Chondrocyte (in vitro differentiated cells): ENCODE data around the gene BBS9. TPM values are rescaled to one million over a fixed set of nuclear protein-coding genes. Genes with fewer than 3 reads are reported as not detected.

ENCODE experiments used
- DNase-seq: peaks from one replicate; pipeline ENCODE4 v3.0.0; 2021; ENCODE audit warnings: mixed read lengths, low spot score
- H3K27ac Mint-ChIP-seq: one replicate; pipeline ENCODE4 v1.8.0; 2021; ENCODE audit warnings: mild to moderate bottlenecking, moderate library complexity, mixed read lengths; ENCODE audit not compliant: unreplicated experiment
- H3K27me3 Mint-ChIP-seq: 2 replicates; pipeline ENCODE4 v1.8.0; 2021; ENCODE audit warnings: low read depth, mixed read lengths
- H3K36me3 Mint-ChIP-seq: 2 replicates; pipeline ENCODE4 v1.8.0; 2021; ENCODE audit warnings: low read depth, mixed read lengths
- H3K4me1 Mint-ChIP-seq: 2 replicates; pipeline ENCODE4 v1.8.0; 2021; ENCODE audit warnings: low read depth, mild to moderate bottlenecking, mixed read lengths
- H3K4me3 Mint-ChIP-seq: one replicate; pipeline ENCODE4 v1.8.0; 2021; ENCODE audit warnings: mild to moderate bottlenecking, moderate library complexity, mixed read lengths; ENCODE audit not compliant: unreplicated experiment
- H3K9me3 Mint-ChIP-seq: 2 replicates; pipeline ENCODE4 v1.8.0; 2021; ENCODE audit warnings: low read depth, mixed read lengths
- total RNA-seq: library from RNA; stranded (reverse); gene quantifications from 3 replicates; pipeline ENCODE4 v1.2.1, GENCODE V29; 2021
- TF ChIP-seq, protein P1 (sequence below): fragments of 200-600 bp; sonication (generic); IDR thresholded peaks from 2 replicates; pipeline ENCODE4 v1.5.0; 2021; ENCODE audit warnings: antibody characterized with exemption, mild to moderate bottlenecking, moderate library complexity

Gene BBS9
- total RNA-seq, 1 donor from 2014 or later, result 16.5 TPM

DNA sequence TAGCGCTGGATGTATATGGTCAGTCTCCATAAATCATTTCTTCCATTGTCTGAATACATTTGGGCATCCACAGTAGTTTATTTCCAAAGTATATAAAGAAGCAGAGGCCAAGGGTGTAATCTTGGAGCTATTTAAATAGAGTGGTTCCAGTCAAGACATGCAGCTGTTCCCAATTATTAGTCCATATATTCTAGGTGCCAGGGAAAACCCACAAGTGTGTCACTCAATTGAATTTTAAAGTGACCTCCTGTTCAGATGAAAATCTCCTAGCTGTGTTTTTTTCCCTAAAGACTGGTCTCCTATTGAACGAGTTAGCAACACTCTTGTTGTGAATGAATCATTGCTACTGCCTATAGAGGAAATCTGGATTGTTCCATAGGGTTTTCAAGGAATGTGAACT lies 515.7 kb downstream of the BBS9 start:
- Mint-ChIP-seq H3K36me3 (peaks cover 4% of the 10 kb centered on the region), H3K27ac (no peak overlapping the region), H3K27me3 (no peaks in the 10 kb centered on the region), H3K9me3 (peaks cover 3% of the 10 kb centered on the region), H3K4me1 (no peaks in the 10 kb centered on the region), H3K4me3 (no peak overlapping the region)
- no peak for DNase-seq
- TF ChIP-seq, protein P1, sequence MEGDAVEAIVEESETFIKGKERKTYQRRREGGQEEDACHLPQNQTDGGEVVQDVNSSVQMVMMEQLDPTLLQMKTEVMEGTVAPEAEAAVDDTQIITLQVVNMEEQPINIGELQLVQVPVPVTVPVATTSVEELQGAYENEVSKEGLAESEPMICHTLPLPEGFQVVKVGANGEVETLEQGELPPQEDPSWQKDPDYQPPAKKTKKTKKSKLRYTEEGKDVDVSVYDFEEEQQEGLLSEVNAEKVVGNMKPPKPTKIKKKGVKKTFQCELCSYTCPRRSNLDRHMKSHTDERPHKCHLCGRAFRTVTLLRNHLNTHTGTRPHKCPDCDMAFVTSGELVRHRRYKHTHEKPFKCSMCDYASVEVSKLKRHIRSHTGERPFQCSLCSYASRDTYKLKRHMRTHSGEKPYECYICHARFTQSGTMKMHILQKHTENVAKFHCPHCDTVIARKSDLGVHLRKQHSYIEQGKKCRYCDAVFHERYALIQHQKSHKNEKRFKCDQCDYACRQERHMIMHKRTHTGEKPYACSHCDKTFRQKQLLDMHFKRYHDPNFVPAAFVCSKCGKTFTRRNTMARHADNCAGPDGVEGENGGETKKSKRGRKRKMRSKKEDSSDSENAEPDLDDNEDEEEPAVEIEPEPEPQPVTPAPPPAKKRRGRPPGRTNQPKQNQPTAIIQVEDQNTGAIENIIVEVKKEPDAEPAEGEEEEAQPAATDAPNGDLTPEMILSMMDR, result no peak

DNA sequence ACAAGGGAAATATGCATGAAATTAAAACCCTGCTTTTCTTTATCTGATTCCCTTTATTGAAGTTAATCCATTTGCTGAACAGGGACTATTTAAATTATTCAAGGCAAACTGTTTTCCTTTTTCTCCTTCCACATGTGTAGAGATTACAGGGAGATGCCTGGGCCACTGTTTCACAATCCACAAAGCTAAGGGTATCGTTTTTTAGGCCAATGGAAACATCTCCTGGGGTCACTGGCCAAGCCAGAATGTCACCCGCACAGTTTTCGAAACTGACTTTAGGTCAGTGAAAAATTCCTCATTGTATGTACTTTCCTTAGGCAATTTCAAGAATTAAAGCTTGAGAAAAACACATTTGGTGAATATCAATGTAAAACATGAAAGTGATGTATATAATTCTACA lies 516.8 kb downstream of the BBS9 start:
- no peak overlapping the region for H3K27ac Mint-ChIP-seq
- DNase-seq, result no peak
- no peak overlapping the region for H3K4me3 Mint-ChIP-seq
- H3K27me3 Mint-ChIP-seq, result no peaks in the 10 kb centered on the region
- TF ChIP-seq, protein P1, result no peak
- no peaks in the 10 kb centered on the region for H3K4me1 Mint-ChIP-seq
- H3K9me3 Mint-ChIP-seq, result peaks cover 3% of the 10 kb centered on the region
- H3K36me3 Mint-ChIP-seq, result peaks cover 1% of the 10 kb centered on the region

GRCh38 chr7:33646891-33647391 lies 517.6 kb downstream of the BBS9 start:
- peaks cover 3% of the 10 kb centered on the region for H3K9me3 Mint-ChIP-seq
- H3K4me3 Mint-ChIP-seq, result no peak overlapping the region
- no peak for DNase-seq
- TF ChIP-seq, protein P1, result no peak
- no peaks in the 10 kb centered on the region for H3K4me1 Mint-ChIP-seq
- peaks cover 1% of the 10 kb centered on the region for H3K36me3 Mint-ChIP-seq
- H3K27ac Mint-ChIP-seq, result no peak overlapping the region
- no peaks in the 10 kb centered on the region for H3K27me3 Mint-ChIP-seq

DNA sequence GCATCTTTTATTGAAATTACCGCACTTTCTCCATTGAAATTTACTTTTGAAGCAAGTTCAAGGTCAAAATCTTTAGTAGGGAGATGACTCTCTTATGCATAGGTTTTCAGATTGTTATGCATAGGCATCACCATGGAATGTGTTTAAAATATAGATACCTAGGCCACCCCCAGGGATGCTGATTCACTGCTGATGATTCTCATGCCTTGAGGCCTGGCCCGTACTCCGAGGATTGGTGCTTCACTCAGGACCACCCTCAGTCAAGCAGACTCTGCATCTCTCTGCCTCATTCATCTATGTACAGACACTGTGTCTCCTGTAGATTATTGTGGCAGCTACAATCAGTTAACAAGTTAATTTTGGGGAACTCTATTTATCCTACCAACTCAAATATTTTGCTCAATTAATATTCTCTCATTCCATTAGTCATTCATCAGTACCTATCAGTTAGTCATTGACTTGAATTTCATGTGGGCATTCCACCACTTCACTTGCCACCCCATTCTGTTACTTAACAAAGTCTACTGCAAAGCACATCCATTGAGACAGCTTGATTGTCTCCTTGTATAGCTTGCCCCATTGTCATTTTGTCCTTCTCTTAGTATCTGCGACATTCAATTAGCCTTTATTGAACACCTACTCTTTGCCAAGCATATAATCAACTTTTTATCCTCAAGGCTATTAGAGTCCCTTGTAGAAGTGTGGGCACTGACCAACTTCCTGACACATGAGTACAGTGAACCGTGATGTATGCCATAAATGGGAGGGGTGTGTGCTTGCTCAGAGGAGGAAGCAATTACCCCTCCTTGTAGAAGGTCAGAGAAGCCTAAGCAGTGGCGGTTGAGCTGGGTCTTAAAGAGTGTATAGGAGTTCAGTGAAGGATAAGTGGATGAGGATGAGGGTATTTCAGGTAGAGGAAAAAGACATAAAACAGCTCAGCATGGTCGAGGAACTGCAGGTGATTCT lies 520.4 kb downstream of the BBS9 start:
- Mint-ChIP-seq H3K36me3 (peaks cover 1% of the 10 kb centered on the region), H3K9me3 (peaks cover 3% of the 10 kb centered on the region), H3K4me3 (no peak overlapping the region), H3K4me1 (peaks cover 4% of the 10 kb centered on the region), H3K27ac (no peak overlapping the region), H3K27me3 (no peaks in the 10 kb centered on the region)
- TF ChIP-seq, protein P1, result no peak
- no peak for DNase-seq

- Mint-ChIP-seq H3K27me3 (no peaks in the 10 kb centered on the region), H3K9me3 (peaks cover 3% of the 10 kb centered on the region)
Measured at GRCh38 chr7:33650828-33651227, 521.5 kb downstream of the BBS9 start.

More at GRCh38 chr7:33650828-33651227, 521.5 kb downstream of the BBS9 start:
- Mint-ChIP-seq H3K4me1 (peaks cover 4% of the 10 kb centered on the region), H3K36me3 (peaks cover 1% of the 10 kb centered on the region), H3K27ac (no peak overlapping the region), H3K4me3 (no peak overlapping the region)
- TF ChIP-seq, protein P1, result no peak
- DNase-seq, result no peak
